Keratinocyte (primary cell): ENCODE data around the gene SKOR2. TPM values are rescaled to one million over a fixed set of nuclear protein-coding genes. Genes with fewer than 3 reads are reported as not detected.

Experiments used
- DNase-seq: peaks from one replicate; pipeline ENCODE4 v3.0.0-alpha.2; 2011; ENCODE audit warnings: low read depth, missing footprints, low spot score
- FAIRE-seq: peaks from 2 replicates; lab custom pipeline; 2011; peaks lifted over from hg19 to GRCh38; lab: Jason Lieb, UNC
- H2AFZ ChIP-seq: 2 replicates; pipeline ENCODE4 v1.6.0; 2012; ENCODE audit warnings: low read length, control low read depth, inconsistent platforms; ENCODE audit not compliant: control insufficient read depth
- H3K27ac ChIP-seq: 2 replicates; pipeline ENCODE4 v1.5.1; 2011; ENCODE audit warnings: low read length; ENCODE audit not compliant: control insufficient read depth, insufficient read depth
- H3K27me3 ChIP-seq: 3 replicates; pipeline ENCODE4 v1.6.0; 2011; ENCODE audit warnings: low read length; ENCODE audit not compliant: control insufficient read depth, insufficient read depth; ENCODE audit errors: extremely low read depth
- H3K36me3 ChIP-seq, 2 experiments: 2 replicates in 1 of 2; 3 replicates in 1 of 2; pipeline ENCODE4 v1.5.1; 2011; ENCODE audit warnings: low read length in 2 of 2, mild to moderate bottlenecking in 1 of 2; ENCODE audit not compliant: control insufficient read depth in 2 of 2, insufficient read depth in 2 of 2; ENCODE audit errors: extremely low read depth in 1 of 2
- H3K4me1 ChIP-seq: 3 replicates; pipeline ENCODE4 v1.5.1; 2011; ENCODE audit warnings: low read length; ENCODE audit not compliant: control insufficient read depth, insufficient read depth; ENCODE audit errors: extremely low read depth
- H3K4me2 ChIP-seq: 3 replicates; pipeline ENCODE4 v1.6.0; 2011; ENCODE audit warnings: low read depth, low read length; ENCODE audit not compliant: control insufficient read depth, insufficient read depth; ENCODE audit errors: extremely low read depth
- H3K4me3 ChIP-seq, 3 experiments: fragments of 200-600 bp in 1 of 3; sonication (generic) in 1 of 3; 2 replicates in 2 of 3; 3 replicates in 1 of 3; pipeline ENCODE4 v1.5.1; 2011 to 2016; ENCODE audit warnings: low read length in 3 of 3, mild to moderate bottlenecking in 3 of 3, control low read depth in 2 of 3, inconsistent platforms in 1 of 3, low read depth in 1 of 3, mixed read lengths in 1 of 3, mixed run types in 1 of 3, moderate library complexity in 1 of 3; ENCODE audit not compliant: control insufficient read depth in 2 of 3, insufficient read depth in 2 of 3; ENCODE audit errors: extremely low read depth in 1 of 3
- H3K79me2 ChIP-seq: 2 replicates; pipeline ENCODE4 v1.6.0; 2012; ENCODE audit warnings: low read length; ENCODE audit not compliant: control insufficient read depth, insufficient read depth
- H3K9ac ChIP-seq: 3 replicates; pipeline ENCODE4 v1.6.0; 2011; ENCODE audit warnings: low read length; ENCODE audit not compliant: control insufficient read depth, insufficient read depth; ENCODE audit errors: extremely low read depth
- H3K9me1 ChIP-seq: 3 replicates; pipeline ENCODE4 v1.6.0; 2011; ENCODE audit warnings: low read length; ENCODE audit not compliant: control insufficient read depth, insufficient read depth; ENCODE audit errors: extremely low read depth
- H3K9me3 ChIP-seq: 2 replicates; pipeline ENCODE4 v1.5.1; 2012; ENCODE audit warnings: low read depth, low read length; ENCODE audit not compliant: control insufficient read depth
- H4K20me1 ChIP-seq: 3 replicates; pipeline ENCODE4 v1.6.0; 2011; ENCODE audit warnings: low read length; ENCODE audit not compliant: control insufficient read depth, insufficient read depth; ENCODE audit errors: extremely low read depth
- EZH2 ChIP-seq: IDR thresholded peaks from one replicate; pipeline ENCODE4 v1.6.1; 2012; ENCODE audit warnings: inconsistent platforms, mild to moderate bottlenecking, low read length, moderate library complexity
- dilution Hi-C: fragments of 300-500 bp; cut with MboI; formaldehyde crosslinking; loops from one replicate; pipeline ENCODE4 v1.7.0; 2020; ENCODE audit warnings: low sequenced_read_pairs; ENCODE audit not compliant: extremely low pct_ligation_motif_present
- polyA plus RNA-seq, 5 experiments: library from polyadenylated mRNA; depleted of rRNA in 3 of 5; stranded (reverse) in 3 of 5; stranded (forward) in 1 of 5; unstranded in 1 of 5; fragments of >200 nt; gene quantifications; 1 replicate in 1 of 5; 2 replicates in 3 of 5; 3 replicates in 1 of 5; pipeline versions ENCODE4 v1.2.1 to v1.2.3, GENCODE V29; 2011 to 2012; ENCODE audit warnings: missing spikeins in 2 of 5, low read depth in 1 of 5, low replicate concordance in 1 of 5
- TF ChIP-seq, protein P1 (sequence below), 3 experiments: IDR thresholded peaks in 1 of 3; conservative IDR thresholded peaks in 1 of 3; optimal IDR thresholded peaks in 1 of 3; 2 replicates in 2 of 3; 3 replicates in 1 of 3; pipeline versions ENCODE3 to v1.5.1; 2011; ENCODE audit warnings: low read length in 3 of 3, mild to moderate bottlenecking in 3 of 3, moderate library complexity in 2 of 3, control low read depth in 1 of 3, inconsistent platforms in 1 of 3; ENCODE audit not compliant: insufficient read depth in 2 of 3; ENCODE audit errors: extremely low read depth in 1 of 3

Gene SKOR2
- polyA plus RNA-seq, 1 donor (not counting 4 experiments of a cell fraction or from before 2014, with no cell fraction given), result not detected

DNA sequence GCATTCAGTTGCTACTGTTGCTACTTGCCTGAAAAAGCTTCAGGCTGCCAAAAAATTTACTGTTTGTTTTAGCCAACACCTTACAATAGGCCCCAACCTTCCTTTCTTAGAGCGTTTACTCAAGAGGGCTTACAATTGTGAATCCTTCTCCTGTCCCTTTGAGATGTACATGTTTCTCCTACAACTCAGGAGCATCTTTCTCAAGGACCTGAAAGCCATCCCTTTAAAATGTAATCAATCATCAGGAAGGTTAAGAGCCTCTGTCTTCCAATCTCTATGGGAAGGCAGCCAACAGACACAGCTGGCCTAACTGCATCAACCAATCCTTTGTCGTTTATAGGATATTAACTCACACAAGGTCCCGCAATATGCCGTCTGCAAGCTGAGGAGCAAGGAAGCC lies 71.9 kb downstream of the SKOR2 start:
- no peaks in the 10 kb centered on the region for H3K36me3 ChIP-seq
- DNase-seq (no peak), FAIRE-seq (no peak)
- H2AFZ ChIP-seq, result no peak overlapping the region
- H3K9me3 ChIP-seq, result no peaks in the 10 kb centered on the region
- H4K20me1 ChIP-seq, result peaks cover 5% of the 10 kb centered on the region
- peaks cover 16% of the 10 kb centered on the region for H3K79me2 ChIP-seq
- H3K27me3 ChIP-seq, result no peaks in the 10 kb centered on the region
- peaks cover 7% of the 10 kb centered on the region for H3K4me1 ChIP-seq
- H3K9me1 ChIP-seq, result no peaks in the 10 kb centered on the region
- dilution Hi-C loops, result no loop called here
- H3K4me3 ChIP-seq, result no peak overlapping the region
- no peak overlapping the region for H3K27ac ChIP-seq
- no peak overlapping the region for H3K4me2 ChIP-seq
- H3K9ac ChIP-seq, result no peak overlapping the region
- TF ChIP-seq EZH2, result no peak
- TF ChIP-seq, protein P1, sequence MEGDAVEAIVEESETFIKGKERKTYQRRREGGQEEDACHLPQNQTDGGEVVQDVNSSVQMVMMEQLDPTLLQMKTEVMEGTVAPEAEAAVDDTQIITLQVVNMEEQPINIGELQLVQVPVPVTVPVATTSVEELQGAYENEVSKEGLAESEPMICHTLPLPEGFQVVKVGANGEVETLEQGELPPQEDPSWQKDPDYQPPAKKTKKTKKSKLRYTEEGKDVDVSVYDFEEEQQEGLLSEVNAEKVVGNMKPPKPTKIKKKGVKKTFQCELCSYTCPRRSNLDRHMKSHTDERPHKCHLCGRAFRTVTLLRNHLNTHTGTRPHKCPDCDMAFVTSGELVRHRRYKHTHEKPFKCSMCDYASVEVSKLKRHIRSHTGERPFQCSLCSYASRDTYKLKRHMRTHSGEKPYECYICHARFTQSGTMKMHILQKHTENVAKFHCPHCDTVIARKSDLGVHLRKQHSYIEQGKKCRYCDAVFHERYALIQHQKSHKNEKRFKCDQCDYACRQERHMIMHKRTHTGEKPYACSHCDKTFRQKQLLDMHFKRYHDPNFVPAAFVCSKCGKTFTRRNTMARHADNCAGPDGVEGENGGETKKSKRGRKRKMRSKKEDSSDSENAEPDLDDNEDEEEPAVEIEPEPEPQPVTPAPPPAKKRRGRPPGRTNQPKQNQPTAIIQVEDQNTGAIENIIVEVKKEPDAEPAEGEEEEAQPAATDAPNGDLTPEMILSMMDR (optimal IDR thresholded peaks at IDR 0.05 in 1 of 3, IDR thresholded peaks at IDR 0.05 in 1 of 3, conservative IDR thresholded peaks at IDR 0.05 in 1 of 3; ENCODE audit: extremely low read depth in 1 of 3, insufficient read depth in 2 of 3, low read length in 3 of 3), result no peak

DNA sequence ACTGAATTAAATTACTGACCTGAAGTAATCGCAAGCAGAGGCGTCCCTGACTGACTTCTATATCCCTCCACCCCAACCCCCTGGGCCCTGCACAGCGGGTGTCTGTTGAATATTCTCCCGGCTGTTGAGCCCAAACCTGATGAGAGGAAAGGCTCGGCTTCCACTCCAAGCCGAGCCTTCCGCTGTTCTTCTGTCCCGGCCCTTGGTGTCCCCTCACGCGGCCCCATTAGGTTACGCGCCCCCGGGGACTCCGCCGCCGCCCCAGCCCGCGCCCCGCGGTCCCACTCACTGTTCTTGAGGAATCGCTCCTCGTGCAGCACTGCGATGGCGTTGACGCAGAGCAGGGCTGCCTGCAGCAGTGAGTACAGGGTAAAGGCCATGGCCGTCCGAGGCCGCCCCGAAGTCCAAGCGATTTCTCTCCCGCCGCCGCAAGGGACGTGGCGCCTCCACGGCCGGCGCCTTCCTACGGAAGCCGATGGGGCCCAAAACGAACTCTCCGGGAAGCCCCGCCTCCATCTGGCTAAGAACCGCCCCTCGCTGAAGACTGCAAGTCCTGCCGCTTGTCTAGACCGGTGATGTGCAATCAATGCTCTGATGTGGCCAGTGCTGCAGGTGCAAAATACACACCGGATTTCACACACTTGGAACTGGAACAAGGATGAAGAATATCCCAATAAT lies 75.4 kb downstream of the SKOR2 start, which contains the start of gene IER3IP1:
IER3IP1 (minus strand) TSS at position 467 of the 678 bp plus-strand sequence; CDS start at position 380, 87 bp downstream.
- Histone ChIP-seq H3K4me2 (peak within 1 kb of the TSS; percentile 94), H3K9me3 (no peaks in the 10 kb centered on the region), H3K27me3 (no peaks in the 10 kb centered on the region), H3K4me3 (peak within 1 kb of the TSS; percentile 89 to 97 (median 89)), H3K79me2 (peaks cover 50% of the 10 kb centered on the region), H3K36me3 (no peaks in the 10 kb centered on the region), H3K9ac (peak within 1 kb of the TSS; percentile 95), H4K20me1 (peaks cover 5% of the 10 kb centered on the region), H3K9me1 (no peaks in the 10 kb centered on the region), H3K27ac (peak within 1 kb of the TSS; percentile 82), H3K4me1 (peaks cover 16% of the 10 kb centered on the region), H2AFZ (peak within 1 kb of the TSS; percentile 89)
- TF ChIP-seq, protein P1 (optimal IDR thresholded peaks at IDR 0.05 in 1 of 3, IDR thresholded peaks at IDR 0.05 in 1 of 3, conservative IDR thresholded peaks at IDR 0.05 in 1 of 3; ENCODE audit: extremely low read depth in 1 of 3, insufficient read depth in 2 of 3, low read length in 3 of 3), result peak in 2 of 3 experiments; percentile 7 to 26
- TF ChIP-seq EZH2, result no peak
- FAIRE-seq, result no peak
- DNase-seq, result peak; percentile 38
- dilution Hi-C loops, result no loop called here
